Measurements from ENCODE around the gene CYP26B1. TPM values are rescaled to one million over a fixed set of nuclear protein-coding genes. Genes with fewer than 3 reads are reported as not detected.

CYP26B1 gene
- total and polyA plus RNA-seq, 5 donors from 2014 or later = not detected

GRCh38 chr2:72113847-72114692 lies 33.6 kb downstream of the CYP26B1 start:
- Mint-ChIP-seq H3K4me1 (no peaks in the 10 kb centered on the region), H3K36me3 (no peaks in the 10 kb centered on the region), H3K27me3 (no peaks in the 10 kb centered on the region), H3K27ac (no peak overlapping the region), H3K9me3 (peaks cover 0 to 2% (median 1%) of the 10 kb centered on the region in 7 donors), H3K4me3 (no peak overlapping the region)
- no peaks in the 10 kb centered on the region for H3K4me1 ChIP-seq (ENCODE audit: control insufficient read depth, insufficient read depth, low read length, poor library complexity, severe bottlenecking)
- no peak overlapping the region for H3K4me3 ChIP-seq (ENCODE audit: low read depth, low read length)
- H3K9me3 ChIP-seq (ENCODE audit: control insufficient read depth in 2 of 2, low read length in 2 of 2) = no peaks in the 10 kb centered on the region
- H3K27ac ChIP-seq (ENCODE audit: insufficient read depth, low read length, poor library complexity, severe bottlenecking) = no peak overlapping the region
- no peaks in the 10 kb centered on the region for H3K27me3 ChIP-seq (ENCODE audit: control insufficient read depth, insufficient read depth, low read length)
- ATAC-seq (ENCODE audit: low read depth in 2 of 2) = no peak
- H3K36me3 ChIP-seq (ENCODE audit: control insufficient read depth, insufficient read depth, low read length) = no peaks in the 10 kb centered on the region
- no peak for DNase-seq

GRCh38 chr2:72112981-72113846 lies 34.4 kb downstream of the CYP26B1 start:
- Histone ChIP-seq H3K4me3 (ENCODE audit: low read depth, low read length) (no peak overlapping the region), H3K9me3 (ENCODE audit: control insufficient read depth in 2 of 2, low read length in 2 of 2) (no peaks in the 10 kb centered on the region), H3K27ac (ENCODE audit: insufficient read depth, low read length, poor library complexity, severe bottlenecking) (no peak overlapping the region), H3K36me3 (ENCODE audit: control insufficient read depth, insufficient read depth, low read length) (no peaks in the 10 kb centered on the region), H3K4me1 (ENCODE audit: control insufficient read depth, insufficient read depth, low read length, poor library complexity, severe bottlenecking) (no peaks in the 10 kb centered on the region), H3K27me3 (ENCODE audit: control insufficient read depth, insufficient read depth, low read length) (no peaks in the 10 kb centered on the region)
- Mint-ChIP-seq H3K9me3 (peaks cover 0 to 2% (median 0%) of the 10 kb centered on the region in 7 donors), H3K4me1 (no peaks in the 10 kb centered on the region), H3K27ac (no peak overlapping the region), H3K4me3 (no peak overlapping the region), H3K27me3 (no peaks in the 10 kb centered on the region), H3K36me3 (no peaks in the 10 kb centered on the region)
- ATAC-seq (ENCODE audit: low read depth in 2 of 2) (no peak), DNase-seq (no peak)

GRCh38 chr2:72112401-72112800 lies 35.3 kb downstream of the CYP26B1 start:
- H3K36me3 ChIP-seq (ENCODE audit: control insufficient read depth, insufficient read depth, low read length) = no peaks in the 10 kb centered on the region
- Mint-ChIP-seq H3K36me3 (no peaks in the 10 kb centered on the region), H3K9me3 (peaks cover 0 to 2% (median 0%) of the 10 kb centered on the region in 7 donors), H3K27ac (no peak overlapping the region), H3K4me3 (no peak overlapping the region), H3K27me3 (no peaks in the 10 kb centered on the region), H3K4me1 (no peaks in the 10 kb centered on the region)
- no peaks in the 10 kb centered on the region for H3K27me3 ChIP-seq (ENCODE audit: control insufficient read depth, insufficient read depth, low read length)
- DNase-seq (no peak), ATAC-seq (ENCODE audit: low read depth in 2 of 2) (no peak)
- H3K27ac ChIP-seq (ENCODE audit: insufficient read depth, low read length, poor library complexity, severe bottlenecking) = no peak overlapping the region
- H3K4me1 ChIP-seq (ENCODE audit: control insufficient read depth, insufficient read depth, low read length, poor library complexity, severe bottlenecking) = no peaks in the 10 kb centered on the region
- no peaks in the 10 kb centered on the region for H3K9me3 ChIP-seq (ENCODE audit: control insufficient read depth in 2 of 2, low read length in 2 of 2)
- H3K4me3 ChIP-seq (ENCODE audit: low read depth, low read length) = no peak overlapping the region

GRCh38 chr2:72111061-72111460 lies 36.6 kb downstream of the CYP26B1 start:
- H3K9me3 ChIP-seq (ENCODE audit: control insufficient read depth in 2 of 2, low read length in 2 of 2) = no peaks in the 10 kb centered on the region
- H3K27me3 Mint-ChIP-seq = no peaks in the 10 kb centered on the region
- no peaks in the 10 kb centered on the region for H3K36me3 ChIP-seq (ENCODE audit: control insufficient read depth, insufficient read depth, low read length)
- H3K36me3 Mint-ChIP-seq = no peaks in the 10 kb centered on the region
- no peak overlapping the region for H3K27ac ChIP-seq (ENCODE audit: insufficient read depth, low read length, poor library complexity, severe bottlenecking)
- H3K27ac Mint-ChIP-seq = no peak overlapping the region
- H3K4me3 Mint-ChIP-seq = no peak overlapping the region
- H3K4me3 ChIP-seq (ENCODE audit: low read depth, low read length) = no peak overlapping the region
- ATAC-seq (ENCODE audit: low read depth in 2 of 2) (no peak), DNase-seq (no peak)
- no peaks in the 10 kb centered on the region for H3K4me1 ChIP-seq (ENCODE audit: control insufficient read depth, insufficient read depth, low read length, poor library complexity, severe bottlenecking)
- H3K27me3 ChIP-seq (ENCODE audit: control insufficient read depth, insufficient read depth, low read length) = no peaks in the 10 kb centered on the region
- H3K9me3 Mint-ChIP-seq = peaks cover 0 to 2% (median 0%) of the 10 kb centered on the region in 7 donors
- no peaks in the 10 kb centered on the region for H3K4me1 Mint-ChIP-seq

- no peaks in the 10 kb centered on the region for H3K9me3 ChIP-seq (ENCODE audit: control insufficient read depth in 2 of 2, low read length in 2 of 2)
- peaks cover 0 to 2% (median 1%) of the 10 kb centered on the region in 7 donors for H3K9me3 Mint-ChIP-seq
- H3K36me3 ChIP-seq (ENCODE audit: control insufficient read depth, insufficient read depth, low read length) = no peaks in the 10 kb centered on the region
- H3K36me3 Mint-ChIP-seq = no peaks in the 10 kb centered on the region
- ATAC-seq (ENCODE audit: low read depth in 2 of 2) (no peak), DNase-seq (no peak)
- H3K27me3 Mint-ChIP-seq = no peaks in the 10 kb centered on the region
- H3K4me3 Mint-ChIP-seq = no peak overlapping the region
- no peak overlapping the region for H3K4me3 ChIP-seq (ENCODE audit: low read depth, low read length)
- no peak overlapping the region for H3K27ac Mint-ChIP-seq
- no peaks in the 10 kb centered on the region for H3K27me3 ChIP-seq (ENCODE audit: control insufficient read depth, insufficient read depth, low read length)
- H3K4me1 ChIP-seq (ENCODE audit: control insufficient read depth, insufficient read depth, low read length, poor library complexity, severe bottlenecking) = no peaks in the 10 kb centered on the region
- H3K4me1 Mint-ChIP-seq = no peaks in the 10 kb centered on the region
- H3K27ac ChIP-seq (ENCODE audit: insufficient read depth, low read length, poor library complexity, severe bottlenecking) = no peak overlapping the region
Measured at GRCh38 chr2:72109904-72110303, 37.8 kb downstream of the CYP26B1 start.

- DNase-seq = no peak
Measured at GRCh38 chr2:72109291-72109690, 38.4 kb downstream of the CYP26B1 start.

GRCh38 chr2:72108121-72108520 lies 39.5 kb downstream of the CYP26B1 start:
- Histone ChIP-seq H3K4me3 (ENCODE audit: low read depth, low read length) (no peak overlapping the region), H3K27ac (ENCODE audit: insufficient read depth, low read length, poor library complexity, severe bottlenecking) (no peak overlapping the region), H3K4me1 (ENCODE audit: control insufficient read depth, insufficient read depth, low read length, poor library complexity, severe bottlenecking) (no peaks in the 10 kb centered on the region), H3K36me3 (ENCODE audit: control insufficient read depth, insufficient read depth, low read length) (no peaks in the 10 kb centered on the region), H3K9me3 (ENCODE audit: control insufficient read depth in 2 of 2, low read length in 2 of 2) (no peaks in the 10 kb centered on the region), H3K27me3 (ENCODE audit: control insufficient read depth, insufficient read depth, low read length) (no peaks in the 10 kb centered on the region)
- no peak overlapping the region for H3K4me3 Mint-ChIP-seq
- ATAC-seq (ENCODE audit: low read depth in 2 of 2) (no peak), DNase-seq (no peak)
- H3K27me3 Mint-ChIP-seq = peaks cover 4% of the 10 kb centered on the region
- peaks cover 0 to 2% (median 0%) of the 10 kb centered on the region in 7 donors for H3K9me3 Mint-ChIP-seq
- no peaks in the 10 kb centered on the region for H3K4me1 Mint-ChIP-seq
- H3K36me3 Mint-ChIP-seq = no peaks in the 10 kb centered on the region
- H3K27ac Mint-ChIP-seq = no peak overlapping the region

More at GRCh38 chr2:72109291-72109690, 38.4 kb downstream of the CYP26B1 start:
- Mint-ChIP-seq H3K36me3 (no peaks in the 10 kb centered on the region), H3K27ac (no peak overlapping the region), H3K27me3 (no peaks in the 10 kb centered on the region), H3K4me3 (no peak overlapping the region), H3K9me3 (peaks cover 0 to 2% (median 0%) of the 10 kb centered on the region in 7 donors), H3K4me1 (no peaks in the 10 kb centered on the region)
- no peak for ATAC-seq (ENCODE audit: low read depth in 2 of 2)
- Histone ChIP-seq H3K27me3 (ENCODE audit: control insufficient read depth, insufficient read depth, low read length) (no peaks in the 10 kb centered on the region), H3K4me1 (ENCODE audit: control insufficient read depth, insufficient read depth, low read length, poor library complexity, severe bottlenecking) (no peaks in the 10 kb centered on the region), H3K9me3 (ENCODE audit: control insufficient read depth in 2 of 2, low read length in 2 of 2) (no peaks in the 10 kb centered on the region), H3K4me3 (ENCODE audit: low read depth, low read length) (no peak overlapping the region), H3K36me3 (ENCODE audit: control insufficient read depth, insufficient read depth, low read length) (no peaks in the 10 kb centered on the region), H3K27ac (ENCODE audit: insufficient read depth, low read length, poor library complexity, severe bottlenecking) (no peak overlapping the region)

Measured in CD4-positive, CD25-positive, alpha-beta regulatory T cell (primary cell).